ENCODE measurements around the gene CYP2S1.
"Not testable (repeated sequence)": the region's sequence is repeated elsewhere in the genome, so short reads cannot be mapped to it uniquely, and the experiment has no call there.

Gene CYP2S1

GRCh38 chr19:41203371-41203770 lies 10.4 kb downstream of the CYP2S1 start:
- Histone ChIP-seq H3K4me3 (ENCODE audit: low read depth, low read length) (no peak overlapping the region), H3K36me3 (ENCODE audit: control insufficient read depth, insufficient read depth, low read length) (peaks cover 59% of the 10 kb centered on the region), H3K27me3 (ENCODE audit: control insufficient read depth, insufficient read depth, low read length) (no peaks in the 10 kb centered on the region), H3K9me3 (ENCODE audit: control insufficient read depth, insufficient read depth, low read length) (no peaks in the 10 kb centered on the region), H3K9ac (ENCODE audit: low read depth, low read length) (no peak overlapping the region), H3K4me1 (ENCODE audit: control insufficient read depth, insufficient read depth, low read length) (no peaks in the 10 kb centered on the region)

- not testable (repeated sequence) for H3K27me3 ChIP-seq (ENCODE audit: control insufficient read depth, insufficient read depth, low read length); H3K9ac ChIP-seq (ENCODE audit: low read depth, low read length); H3K4me1 ChIP-seq (ENCODE audit: control insufficient read depth, insufficient read depth, low read length); H3K4me3 ChIP-seq (ENCODE audit: low read depth, low read length); H3K9me3 ChIP-seq (ENCODE audit: control insufficient read depth, insufficient read depth, low read length)
- H3K36me3 ChIP-seq (ENCODE audit: control insufficient read depth, insufficient read depth, low read length), result peaks cover 51% of the 10 kb centered on the region
Observed at GRCh38 chr19:41204338-41204737, 11.3 kb downstream of the CYP2S1 start.

GRCh38 chr19:41205995-41206394 lies 13.0 kb downstream of the CYP2S1 start:
- peaks cover 49% of the 10 kb centered on the region for H3K36me3 ChIP-seq (ENCODE audit: control insufficient read depth, insufficient read depth, low read length)
- no peaks in the 10 kb centered on the region for H3K27me3 ChIP-seq (ENCODE audit: control insufficient read depth, insufficient read depth, low read length)
- no peaks in the 10 kb centered on the region for H3K4me1 ChIP-seq (ENCODE audit: control insufficient read depth, insufficient read depth, low read length)

GRCh38 chr19:41206456-41206855 lies 13.4 kb downstream of the CYP2S1 start:
- Histone ChIP-seq H3K27me3 (ENCODE audit: control insufficient read depth, insufficient read depth, low read length) (no peaks in the 10 kb centered on the region), H3K4me3 (ENCODE audit: low read depth, low read length) (no peak overlapping the region), H3K9ac (ENCODE audit: low read depth, low read length) (no peak overlapping the region), H3K36me3 (ENCODE audit: control insufficient read depth, insufficient read depth, low read length) (peaks cover 44% of the 10 kb centered on the region), H3K4me1 (ENCODE audit: control insufficient read depth, insufficient read depth, low read length) (no peaks in the 10 kb centered on the region), H3K9me3 (ENCODE audit: control insufficient read depth, insufficient read depth, low read length) (no peaks in the 10 kb centered on the region)

More at GRCh38 chr19:41205995-41206394, 13.0 kb downstream of the CYP2S1 start:
- H3K9ac ChIP-seq (ENCODE audit: low read depth, low read length), result no peak overlapping the region
- H3K9me3 ChIP-seq (ENCODE audit: control insufficient read depth, insufficient read depth, low read length), result no peaks in the 10 kb centered on the region
- H3K4me3 ChIP-seq (ENCODE audit: low read depth, low read length), result no peak overlapping the region

- Histone ChIP-seq H3K27me3 (ENCODE audit: control insufficient read depth, insufficient read depth, low read length) (no peaks in the 10 kb centered on the region), H3K9ac (ENCODE audit: low read depth, low read length) (no peak overlapping the region), H3K36me3 (ENCODE audit: control insufficient read depth, insufficient read depth, low read length) (peaks cover 41% of the 10 kb centered on the region), H3K9me3 (ENCODE audit: control insufficient read depth, insufficient read depth, low read length) (no peaks in the 10 kb centered on the region), H3K4me3 (ENCODE audit: low read depth, low read length) (no peak overlapping the region), H3K4me1 (ENCODE audit: control insufficient read depth, insufficient read depth, low read length) (no peaks in the 10 kb centered on the region)
Observed at GRCh38 chr19:41206926-41207750, 14.1 kb downstream of the CYP2S1 start.

GRCh38 chr19:41214161-41214560 lies 21.1 kb downstream of the CYP2S1 start:
- Histone ChIP-seq H3K9ac (ENCODE audit: low read depth, low read length) (no peak overlapping the region), H3K4me1 (ENCODE audit: control insufficient read depth, insufficient read depth, low read length) (no peaks in the 10 kb centered on the region), H3K27me3 (ENCODE audit: control insufficient read depth, insufficient read depth, low read length) (no peaks in the 10 kb centered on the region), H3K36me3 (ENCODE audit: control insufficient read depth, insufficient read depth, low read length) (no peaks in the 10 kb centered on the region), H3K9me3 (ENCODE audit: control insufficient read depth, insufficient read depth, low read length) (no peaks in the 10 kb centered on the region), H3K4me3 (ENCODE audit: low read depth, low read length) (no peak overlapping the region)

GRCh38 chr19:41217741-41218140 lies 24.7 kb downstream of the CYP2S1 start:
- H3K4me3 ChIP-seq (ENCODE audit: low read depth, low read length), result no peak overlapping the region
- no peak overlapping the region for H3K9ac ChIP-seq (ENCODE audit: low read depth, low read length)
- H3K4me1 ChIP-seq (ENCODE audit: control insufficient read depth, insufficient read depth, low read length), result no peaks in the 10 kb centered on the region
- no peaks in the 10 kb centered on the region for H3K27me3 ChIP-seq (ENCODE audit: control insufficient read depth, insufficient read depth, low read length)
- H3K36me3 ChIP-seq (ENCODE audit: control insufficient read depth, insufficient read depth, low read length), result peaks cover 12% of the 10 kb centered on the region
- no peaks in the 10 kb centered on the region for H3K9me3 ChIP-seq (ENCODE audit: control insufficient read depth, insufficient read depth, low read length)

- no peaks in the 10 kb centered on the region for H3K9me3 ChIP-seq (ENCODE audit: control insufficient read depth, insufficient read depth, low read length)
- H3K4me1 ChIP-seq (ENCODE audit: control insufficient read depth, insufficient read depth, low read length), result peaks cover 1% of the 10 kb centered on the region
- H3K4me3 ChIP-seq (ENCODE audit: low read depth, low read length), result peak overlapping the region; percentile 70
- H3K27me3 ChIP-seq (ENCODE audit: control insufficient read depth, insufficient read depth, low read length), result no peaks in the 10 kb centered on the region
- peaks cover 12% of the 10 kb centered on the region for H3K36me3 ChIP-seq (ENCODE audit: control insufficient read depth, insufficient read depth, low read length)
- H3K9ac ChIP-seq (ENCODE audit: low read depth, low read length), result peak overlapping the region; percentile 50
Observed at GRCh38 chr19:41218249-41218614, 25.2 kb downstream of the CYP2S1 start.

- peaks cover 12% of the 10 kb centered on the region for H3K36me3 ChIP-seq (ENCODE audit: control insufficient read depth, insufficient read depth, low read length)
- no peaks in the 10 kb centered on the region for H3K27me3 ChIP-seq (ENCODE audit: control insufficient read depth, insufficient read depth, low read length)
- H3K4me1 ChIP-seq (ENCODE audit: control insufficient read depth, insufficient read depth, low read length), result peaks cover 4% of the 10 kb centered on the region
- H3K4me3 ChIP-seq (ENCODE audit: low read depth, low read length), result peak within 1 kb of the TSS; percentile 70
- no peaks in the 10 kb centered on the region for H3K9me3 ChIP-seq (ENCODE audit: control insufficient read depth, insufficient read depth, low read length)
- peak within 1 kb of the TSS; percentile 50 for H3K9ac ChIP-seq (ENCODE audit: low read depth, low read length)
Observed at GRCh38 chr19:41218615-41219507, 25.8 kb downstream of the CYP2S1 start, which contains the start of gene AXL. TSS of gene AXL (plus strand) at chr19:41219223. CDS start at chr19:41219393, 170 bp downstream.

GRCh38 chr19:41219924-41220567 lies 27.0 kb downstream of the CYP2S1 start:
- peaks cover 4% of the 10 kb centered on the region for H3K4me1 ChIP-seq (ENCODE audit: control insufficient read depth, insufficient read depth, low read length)
- H3K9me3 ChIP-seq (ENCODE audit: control insufficient read depth, insufficient read depth, low read length), result no peaks in the 10 kb centered on the region
- peaks cover 12% of the 10 kb centered on the region for H3K36me3 ChIP-seq (ENCODE audit: control insufficient read depth, insufficient read depth, low read length)
- H3K9ac ChIP-seq (ENCODE audit: low read depth, low read length), result no peak overlapping the region
- no peaks in the 10 kb centered on the region for H3K27me3 ChIP-seq (ENCODE audit: control insufficient read depth, insufficient read depth, low read length)
- H3K4me3 ChIP-seq (ENCODE audit: low read depth, low read length), result peak overlapping the region; percentile 70

- H3K36me3 ChIP-seq (ENCODE audit: control insufficient read depth, insufficient read depth, low read length), result peaks cover 12% of the 10 kb centered on the region
- H3K9ac ChIP-seq (ENCODE audit: low read depth, low read length), result no peak overlapping the region
- no peaks in the 10 kb centered on the region for H3K27me3 ChIP-seq (ENCODE audit: control insufficient read depth, insufficient read depth, low read length)
- H3K9me3 ChIP-seq (ENCODE audit: control insufficient read depth, insufficient read depth, low read length), result no peaks in the 10 kb centered on the region
- peaks cover 8% of the 10 kb centered on the region for H3K4me1 ChIP-seq (ENCODE audit: control insufficient read depth, insufficient read depth, low read length)
- H3K4me3 ChIP-seq (ENCODE audit: low read depth, low read length), result no peak overlapping the region
Observed at GRCh38 chr19:41220811-41221210, 27.8 kb downstream of the CYP2S1 start.
